Myocyte (in vitro differentiated cells): ENCODE measurements around the gene FOXO6. TPM values are rescaled to one million over a fixed set of nuclear protein-coding genes. Genes with fewer than 3 reads are reported as not detected.
A peak's percentile ranks its signal among the peaks of the same experiment; 100 is the strongest.

Experiments used
- DNase-seq: peaks from one replicate; pipeline ENCODE4 v3.0.0-alpha.2; 2012; ENCODE audit warnings: low read depth
- total RNA-seq: library from RNA; depleted of rRNA; stranded (reverse); fragments of >200 nt; gene quantifications from 2 replicates; pipeline ENCODE4 v1.2.3, GENCODE V29; 2014

FOXO6 gene
- total RNA-seq, 1 donor from 2014 or later, result 16.0 TPM

DNA sequence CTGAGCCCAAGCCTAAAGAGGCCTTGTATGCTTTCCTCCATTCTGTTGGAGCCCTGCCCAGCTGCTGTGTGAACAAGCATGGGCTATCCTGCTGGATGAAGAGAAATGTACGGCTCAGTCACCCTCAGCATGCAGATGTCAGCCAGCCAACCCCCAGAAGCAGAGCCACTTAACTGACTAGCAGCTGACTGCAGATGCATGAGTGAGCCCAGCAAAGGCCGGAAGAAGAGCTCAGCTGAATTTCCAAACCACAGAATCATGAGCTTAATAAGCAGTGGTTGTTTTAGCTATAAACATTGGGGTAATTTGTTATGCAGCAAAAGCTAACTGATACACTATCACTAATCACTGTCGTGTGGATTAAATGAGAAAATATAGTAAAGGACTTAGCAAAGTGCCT is 39.0 kb downstream of the FOXO6 start:
- DNase-seq, result no peak

DNA sequence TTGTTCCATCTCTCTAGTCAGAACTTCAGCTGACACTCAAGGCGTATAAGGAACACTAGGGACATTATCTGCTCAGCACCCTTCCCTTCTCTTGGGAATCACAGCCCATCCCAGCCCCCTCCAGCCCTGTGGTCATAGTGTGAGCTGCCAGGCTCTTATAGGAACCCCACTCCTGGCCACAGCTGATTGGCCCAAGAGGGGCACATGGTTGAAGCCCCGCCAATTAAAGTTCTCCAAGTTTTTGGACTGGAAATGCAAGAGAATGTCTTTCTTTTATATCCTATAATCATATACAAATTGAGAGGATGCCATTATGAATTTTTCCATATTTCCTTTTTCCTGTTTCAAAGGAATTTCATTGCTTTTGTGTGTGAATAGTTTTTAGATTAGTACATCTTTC is 40.7 kb downstream of the FOXO6 start:
- no peak for DNase-seq

DNA sequence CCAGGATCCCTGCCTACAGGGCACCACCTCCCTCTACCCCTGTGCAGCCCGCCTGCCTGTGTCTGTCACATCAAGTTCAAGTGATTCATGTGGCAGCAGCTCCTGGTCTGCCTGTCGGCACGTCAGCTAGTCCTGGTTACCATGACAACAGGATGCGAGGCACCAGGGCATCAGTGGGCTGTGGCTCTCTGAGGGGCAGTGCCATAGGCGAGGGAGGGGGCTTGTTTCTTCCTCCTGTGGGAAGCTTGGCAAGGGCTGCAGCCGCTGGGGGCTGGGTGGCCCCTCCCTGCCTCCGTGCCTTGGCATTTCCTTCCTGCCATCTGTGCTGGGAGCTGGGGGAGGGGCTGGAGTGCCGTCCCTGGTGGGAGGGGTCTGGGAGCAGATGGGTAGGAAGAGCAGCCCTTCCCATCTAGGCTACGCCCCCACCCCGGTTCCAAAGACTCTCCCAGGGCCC is 43.1 kb downstream of the FOXO6 start:
- DNase-seq, result peak; percentile 86

DNA sequence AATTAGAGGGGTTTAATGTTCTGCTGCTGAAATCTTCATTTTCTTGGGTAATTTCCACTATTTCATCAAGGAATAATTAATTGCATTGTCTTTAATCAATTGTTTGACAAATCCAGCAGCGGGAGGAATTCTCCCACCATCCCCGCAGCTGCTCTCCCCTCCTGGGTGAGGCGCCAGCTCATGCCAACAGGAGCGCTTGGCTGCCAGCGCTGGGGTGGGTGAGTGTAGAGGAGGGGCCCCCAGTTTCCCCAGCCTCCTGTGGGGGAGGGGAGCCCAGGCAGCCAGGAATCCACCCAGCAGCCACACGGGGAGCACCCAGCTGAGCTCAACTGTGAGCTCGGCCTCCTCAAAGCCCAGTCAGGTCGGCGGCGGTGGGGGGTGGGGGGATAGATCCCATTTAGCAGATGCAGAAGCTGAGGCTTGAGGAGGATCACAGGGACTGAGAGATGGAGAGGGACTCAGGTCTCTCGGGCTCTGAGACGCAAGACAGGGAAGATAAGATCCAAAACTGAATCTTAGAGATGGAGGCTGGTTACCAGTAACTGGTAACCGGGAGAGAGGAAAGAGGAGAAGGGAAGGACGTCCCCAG is 46.5 kb downstream of the FOXO6 start:
- DNase-seq, result no peak

DNA sequence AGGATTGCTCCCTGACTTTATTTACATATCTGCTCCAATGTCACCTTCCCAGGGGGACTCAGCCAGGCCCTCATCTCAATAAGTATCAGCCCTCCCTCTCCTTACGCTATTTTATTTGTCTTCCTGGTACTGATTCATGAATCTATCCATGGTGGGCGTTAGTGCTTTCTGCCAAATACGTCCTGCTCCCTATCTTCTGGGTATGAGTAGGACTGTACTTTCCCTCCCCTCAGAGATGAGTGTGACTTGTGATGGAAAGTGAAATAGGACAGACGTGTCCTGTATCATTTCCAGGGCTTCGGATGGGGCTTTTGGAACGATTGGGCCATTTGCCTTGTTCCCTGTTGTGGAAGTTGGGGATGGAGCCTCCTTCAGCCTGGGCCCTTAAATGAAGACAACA is 47.5 kb downstream of the FOXO6 start:
- no peak for DNase-seq

DNA sequence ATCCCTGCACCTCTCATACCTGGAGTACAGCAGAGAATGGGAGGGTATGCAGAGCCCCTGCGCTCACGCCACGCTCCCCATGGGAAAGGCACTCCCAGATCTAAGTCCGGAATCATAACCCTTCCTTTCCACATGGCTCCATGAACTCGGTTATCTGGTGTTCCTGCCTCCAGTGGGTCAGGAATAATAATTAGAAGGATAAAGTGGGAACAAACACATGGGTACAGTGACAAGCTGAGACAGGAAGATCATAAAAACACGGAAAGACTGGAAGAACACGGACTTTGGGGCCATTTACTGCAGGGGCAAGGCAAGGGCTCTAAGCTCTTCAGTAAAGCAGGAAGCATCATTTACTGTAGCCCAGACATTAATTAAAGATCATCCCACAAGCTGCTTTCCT is 48.6 kb downstream of the FOXO6 start:
- DNase-seq, result no peak

DNA sequence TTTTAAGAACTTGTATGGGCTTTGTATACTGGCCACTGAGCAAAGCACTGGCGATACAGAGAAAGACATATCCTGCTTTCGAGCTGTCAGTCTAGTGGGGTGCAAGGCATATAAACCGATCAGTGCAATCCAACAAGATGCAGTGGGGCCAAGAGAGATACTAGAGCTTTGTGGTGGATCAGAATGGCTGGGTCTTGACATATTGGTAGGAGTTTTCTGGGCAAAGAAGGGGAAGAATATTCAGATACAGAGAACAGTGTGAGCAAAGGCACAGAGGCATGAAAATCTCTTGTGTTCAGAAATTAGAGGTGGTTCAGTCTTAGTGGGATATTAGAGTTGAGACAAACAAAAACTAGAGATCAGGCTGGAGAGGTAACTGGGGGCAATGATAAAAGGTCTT is 49.2 kb downstream of the FOXO6 start:
- no peak for DNase-seq

DNA sequence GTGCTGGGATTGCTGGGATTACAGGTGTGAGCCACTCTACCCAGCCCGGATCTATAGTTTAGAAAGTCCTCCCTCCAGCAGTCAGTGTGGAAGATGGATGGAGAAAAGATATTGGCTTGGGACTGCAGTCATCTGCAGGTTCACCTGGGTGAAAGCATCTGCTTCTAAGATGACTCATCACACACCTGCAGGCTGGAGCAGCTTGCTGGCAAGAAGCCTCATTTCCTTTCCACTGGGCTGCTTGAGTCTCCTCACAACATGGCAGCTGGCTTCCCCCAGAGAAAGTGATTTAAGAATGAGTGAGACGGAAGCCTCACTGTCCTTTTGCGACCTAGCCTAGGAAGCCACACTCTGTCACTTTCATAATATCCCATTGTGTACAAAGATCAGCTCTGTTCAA is 50.0 kb downstream of the FOXO6 start:
- DNase-seq, result no peak

DNA sequence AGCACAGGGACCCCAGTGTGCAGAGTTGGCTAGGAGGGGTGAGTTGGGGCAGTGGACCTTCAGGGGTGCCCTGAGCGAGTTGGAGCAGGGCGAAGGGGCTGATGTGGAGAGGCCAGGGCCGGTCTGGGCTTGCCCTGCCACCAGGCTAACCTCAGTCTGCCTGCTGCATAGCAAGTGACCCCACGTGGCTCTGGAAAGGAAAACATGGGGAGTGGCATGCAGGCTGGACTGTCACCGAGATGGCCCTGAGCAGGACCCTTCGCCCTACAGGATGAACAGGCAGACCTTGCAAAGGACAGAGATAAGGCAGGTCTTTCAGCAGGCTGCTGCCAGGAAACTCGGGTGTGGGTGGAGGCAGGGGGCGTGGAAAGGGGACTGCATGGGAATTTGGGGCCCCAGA is 51.5 kb downstream of the FOXO6 start:
- no peak for DNase-seq

DNA sequence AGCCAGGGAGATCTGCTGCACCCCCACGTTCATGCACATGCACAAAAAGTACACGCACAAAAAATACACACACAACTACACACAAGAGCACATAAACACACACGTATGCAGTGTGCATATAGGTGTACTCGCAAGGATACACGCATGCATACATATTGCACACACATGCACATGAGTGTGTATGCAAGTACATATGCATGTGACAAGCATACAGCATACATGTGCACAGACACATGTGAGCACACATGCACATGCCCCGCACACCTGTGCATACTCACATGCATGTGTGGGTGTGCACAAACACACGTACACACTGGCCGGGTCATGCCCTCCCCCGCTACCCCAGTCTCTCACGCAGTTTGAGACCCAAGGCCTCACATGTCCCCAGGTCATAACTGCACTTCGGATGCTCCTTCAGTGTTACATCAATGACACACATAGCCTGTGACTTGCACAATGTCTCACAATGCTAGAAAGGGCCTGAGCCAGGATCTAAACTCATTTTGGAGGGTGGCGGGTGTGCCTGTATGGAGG is 52.6 kb downstream of the FOXO6 start:
- no peak for DNase-seq

DNA sequence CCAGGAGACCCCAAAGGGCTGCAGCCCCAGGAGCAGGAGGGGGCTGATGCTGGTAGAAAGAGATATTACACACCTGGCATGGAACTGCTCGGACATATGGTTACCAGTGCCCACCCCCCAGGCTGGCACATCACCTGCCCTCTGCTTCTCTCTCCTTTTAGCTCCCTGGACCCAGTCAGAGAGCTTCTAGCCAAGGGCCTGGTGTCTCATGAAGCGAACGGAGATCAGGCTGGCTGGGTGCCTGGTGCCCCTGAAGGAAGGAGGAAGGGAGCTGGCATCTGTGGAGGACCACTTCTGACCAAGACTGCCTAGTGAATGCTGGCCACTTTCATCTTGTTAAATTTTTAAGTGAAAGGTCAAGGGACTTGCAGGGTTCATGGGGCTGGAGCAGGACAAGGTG is 53.1 kb downstream of the FOXO6 start:
- no peak for DNase-seq

DNA sequence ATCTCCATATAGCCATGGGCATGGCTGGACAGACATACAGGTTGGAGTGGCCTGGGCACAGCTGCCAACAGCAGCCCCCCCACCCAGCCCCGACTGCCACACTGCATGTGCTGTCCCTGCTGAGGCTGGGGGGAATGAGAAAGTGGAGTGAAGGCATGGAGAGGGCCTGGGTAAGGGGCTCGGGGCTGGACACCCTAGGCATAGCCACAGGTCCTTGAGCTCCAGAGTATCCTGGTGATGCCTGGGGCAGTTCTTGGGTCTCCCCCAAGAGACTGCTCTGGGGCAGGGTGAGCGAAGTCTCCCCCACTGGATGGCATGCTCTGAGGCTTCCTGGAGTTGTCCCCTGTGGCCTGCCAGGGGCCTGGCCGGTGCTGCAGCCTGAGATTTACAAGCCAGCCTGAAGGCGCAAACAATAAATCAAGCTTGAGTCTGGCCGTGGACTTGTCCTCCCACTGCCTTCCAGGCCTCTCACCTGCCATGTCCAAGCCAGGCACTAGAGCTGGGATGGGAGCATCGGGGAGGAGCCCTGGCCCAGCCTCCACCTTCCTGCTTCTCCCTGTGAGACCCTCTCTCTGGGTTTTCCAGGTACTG is 53.6 kb downstream of the FOXO6 start:
- DNase-seq, result no peak

DNA sequence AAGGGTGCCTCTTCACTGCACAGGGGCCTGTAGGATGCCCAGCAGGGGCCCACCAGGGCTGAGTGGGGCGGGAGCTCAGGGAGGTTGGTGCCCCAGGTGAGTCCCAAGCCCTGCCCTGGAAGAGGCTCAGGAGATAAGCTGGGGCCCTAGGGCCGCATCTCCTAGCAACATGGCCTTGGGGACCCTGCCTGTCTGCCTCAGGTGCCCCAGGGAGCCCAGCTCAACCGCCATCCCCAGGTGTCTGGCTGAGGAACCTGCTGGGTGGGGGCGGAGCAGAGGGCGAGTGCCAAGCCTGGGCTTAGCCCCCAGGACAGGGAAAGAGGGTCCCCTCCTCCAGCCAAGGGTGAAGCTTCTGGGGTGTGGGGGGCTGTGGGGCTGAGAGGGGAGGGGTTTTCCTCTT is 54.8 kb downstream of the FOXO6 start:
- DNase-seq, result no peak

DNA sequence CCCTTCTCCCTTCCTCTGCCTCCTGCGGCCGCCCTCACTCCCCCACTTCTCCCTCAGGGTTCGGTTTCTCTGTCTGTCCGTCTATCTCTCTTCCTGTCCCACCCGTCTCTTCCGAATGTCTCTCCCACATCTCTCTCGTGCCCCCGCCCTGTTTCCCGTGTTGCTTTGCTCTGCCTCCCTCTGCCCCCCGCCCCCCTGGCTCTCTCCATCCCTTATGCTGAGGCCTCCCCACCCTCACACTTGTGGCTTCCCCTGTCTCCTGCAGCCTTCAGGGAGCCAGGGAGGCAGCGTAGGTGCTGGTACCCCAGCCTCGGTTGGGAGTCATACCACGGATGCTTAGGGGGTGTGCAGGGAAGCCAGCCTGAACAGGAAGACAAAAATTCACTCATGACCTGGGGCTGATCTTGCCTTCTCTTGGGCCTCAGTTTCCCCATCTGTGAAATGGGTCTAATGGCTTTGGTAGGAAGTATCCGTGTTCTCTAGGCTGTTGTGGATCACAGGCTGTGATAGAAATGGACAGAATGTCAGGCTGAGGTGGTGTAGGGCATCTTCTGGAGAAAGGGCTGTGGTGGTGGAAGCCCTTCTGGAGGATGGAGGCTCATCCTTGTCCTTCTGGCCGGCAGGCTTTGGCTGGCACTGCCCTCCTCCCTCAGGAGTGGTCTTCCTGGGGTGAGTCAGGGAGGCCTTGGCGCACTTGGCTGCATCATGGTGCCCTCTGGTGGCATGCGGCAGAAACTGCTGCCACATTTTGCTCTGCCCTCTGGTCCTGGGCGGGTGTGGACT is 55.5 kb downstream of the FOXO6 start:
- DNase-seq, result peak; percentile 88

DNA sequence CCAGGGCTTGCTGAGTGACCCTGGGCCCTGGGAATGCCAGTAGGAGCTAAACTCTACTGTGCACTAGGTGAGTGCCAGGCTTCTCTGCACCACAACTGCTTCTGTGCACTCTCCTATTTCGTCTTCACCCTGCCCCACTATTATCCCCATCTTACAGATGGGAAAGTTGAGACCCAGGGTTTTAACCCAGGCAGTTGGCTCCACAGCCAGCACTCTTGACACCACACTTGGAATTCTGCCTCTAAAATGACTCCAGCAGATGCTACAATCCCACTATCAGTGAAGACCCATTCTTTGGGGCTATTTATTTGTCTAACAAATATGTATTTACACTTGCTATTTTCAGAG is 56.1 kb downstream of the FOXO6 start:
- no peak for DNase-seq

DNA sequence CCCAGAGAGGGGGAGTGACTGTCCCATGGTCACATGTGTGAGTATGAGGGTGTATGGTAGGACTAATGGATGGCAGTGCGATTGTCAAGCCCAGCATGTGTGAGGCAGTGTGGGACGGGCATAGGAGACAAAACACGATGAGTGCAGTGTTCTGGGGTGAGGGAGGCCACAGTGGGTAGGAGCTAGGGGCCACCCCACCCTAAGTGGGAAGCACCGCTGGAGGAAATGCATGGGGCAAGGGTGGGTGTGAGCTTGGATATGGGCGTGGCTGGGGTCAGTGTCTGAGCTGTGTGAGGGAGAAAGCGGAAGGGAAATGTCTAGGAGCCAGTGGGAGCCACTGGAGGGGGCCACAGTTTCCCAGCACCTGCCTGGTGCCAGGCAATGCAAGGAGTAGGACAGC is 56.5 kb downstream of the FOXO6 start:
- DNase-seq, result no peak

DNA sequence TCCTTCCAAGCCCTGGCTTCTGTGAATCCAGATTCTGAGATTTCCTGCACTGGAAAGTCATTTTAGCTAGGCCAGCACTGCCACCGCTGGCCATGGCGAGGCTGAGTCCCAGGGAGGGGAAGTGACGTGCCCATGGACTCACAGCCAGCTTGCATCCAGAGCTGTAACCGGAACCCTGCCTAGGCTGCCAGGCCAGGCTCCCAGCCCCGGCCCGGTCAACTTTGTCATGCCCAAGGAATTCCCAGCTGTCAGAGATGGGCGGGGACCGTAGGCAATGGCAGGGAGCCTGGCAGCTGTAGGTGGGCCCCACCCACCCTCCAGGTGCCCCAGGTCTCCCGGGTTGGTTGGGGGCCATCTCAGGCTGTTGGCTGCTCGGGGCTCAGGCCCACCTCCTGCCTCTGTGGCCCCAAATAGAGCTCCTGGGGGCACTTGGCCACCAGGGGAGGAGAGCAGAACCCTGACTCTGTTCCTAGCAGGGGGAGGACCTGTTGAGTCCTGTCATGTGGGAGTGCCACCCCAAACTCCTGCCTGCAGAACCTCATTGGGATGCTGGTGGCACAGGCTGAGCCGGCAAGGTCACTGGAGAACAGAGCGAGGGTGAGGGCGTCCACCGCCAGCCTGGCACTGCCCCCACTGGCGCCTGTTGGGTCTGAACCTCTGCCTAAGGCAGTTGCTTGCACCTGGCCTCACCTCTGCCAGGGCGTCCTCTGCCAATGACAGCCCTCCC is 57.8 kb downstream of the FOXO6 start:
- DNase-seq, result peak; percentile 98

DNA sequence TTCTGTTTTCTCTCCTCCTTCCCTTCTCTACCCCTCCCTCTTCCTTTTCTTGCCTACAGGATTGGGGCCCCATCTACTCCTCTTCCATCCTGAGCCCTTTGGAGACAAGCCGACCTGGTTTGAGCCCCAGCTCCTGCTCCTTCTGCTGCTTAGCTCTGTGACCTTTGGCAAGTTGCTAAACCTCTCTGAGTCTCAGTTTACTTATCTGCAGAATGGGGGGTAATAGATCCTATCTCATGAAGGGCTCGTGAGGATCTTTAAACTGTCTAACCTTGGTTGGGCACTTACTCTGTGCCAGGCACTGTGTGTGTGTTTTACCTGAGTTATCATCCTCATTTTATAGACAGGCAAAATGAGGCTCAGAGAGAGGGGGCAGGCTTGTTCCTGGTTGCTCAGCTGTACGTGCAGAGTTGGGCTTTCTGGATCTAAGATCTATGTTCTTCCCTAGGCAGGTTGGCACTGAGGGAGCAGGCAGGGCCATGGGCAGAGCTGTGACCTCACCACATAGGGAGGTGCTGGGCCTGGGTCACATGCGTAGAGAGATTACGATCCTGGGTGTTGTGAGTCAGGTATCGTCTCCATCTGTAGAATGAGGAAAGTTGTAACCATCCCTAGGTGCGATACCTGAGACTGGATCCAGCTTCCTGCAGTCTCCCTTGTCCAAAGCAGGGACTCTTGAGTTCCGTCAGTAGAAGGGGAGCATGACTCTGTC is 58.5 kb downstream of the FOXO6 start:
- no peak for DNase-seq

DNA sequence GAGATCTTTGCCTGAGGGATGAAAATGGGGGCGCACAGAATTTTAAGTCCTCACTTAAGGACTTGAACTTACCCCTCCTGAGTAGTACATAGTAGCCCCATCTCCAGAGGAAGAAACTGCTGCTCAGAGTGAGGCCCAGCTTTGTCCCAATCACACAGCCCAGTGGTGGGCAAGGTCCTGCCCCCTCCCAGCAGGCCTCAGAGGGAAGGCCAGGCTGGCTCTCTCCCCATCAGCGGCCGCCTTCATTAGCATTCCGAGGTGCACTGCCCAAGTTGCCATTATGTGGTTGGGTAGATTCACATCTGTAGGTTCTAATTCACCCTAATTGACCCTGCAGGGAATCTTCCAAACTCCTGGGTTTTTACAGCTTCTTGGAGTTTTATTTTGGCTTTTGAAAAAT is 59.1 kb downstream of the FOXO6 start:
- no peak for DNase-seq

DNA sequence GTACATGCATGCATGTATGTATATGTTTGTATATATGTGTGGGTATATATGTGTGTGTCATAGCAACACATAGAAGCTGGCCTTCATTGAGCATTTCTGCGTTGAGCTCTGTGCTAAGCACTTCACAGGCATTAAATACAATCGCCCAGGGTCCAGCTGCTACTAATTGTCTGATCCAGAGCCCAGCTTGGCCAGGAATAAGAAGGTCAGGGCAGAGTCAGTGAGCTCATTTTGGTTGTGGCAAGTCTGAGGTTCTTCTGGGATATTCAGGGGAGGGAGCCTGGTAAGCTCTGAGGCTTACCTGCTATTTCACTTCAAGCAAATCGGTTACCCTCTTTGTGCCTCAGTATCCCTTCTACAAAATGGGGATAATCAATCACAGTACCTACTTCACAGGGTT is 59.6 kb downstream of the FOXO6 start:
- DNase-seq, result peak; percentile 87

DNA sequence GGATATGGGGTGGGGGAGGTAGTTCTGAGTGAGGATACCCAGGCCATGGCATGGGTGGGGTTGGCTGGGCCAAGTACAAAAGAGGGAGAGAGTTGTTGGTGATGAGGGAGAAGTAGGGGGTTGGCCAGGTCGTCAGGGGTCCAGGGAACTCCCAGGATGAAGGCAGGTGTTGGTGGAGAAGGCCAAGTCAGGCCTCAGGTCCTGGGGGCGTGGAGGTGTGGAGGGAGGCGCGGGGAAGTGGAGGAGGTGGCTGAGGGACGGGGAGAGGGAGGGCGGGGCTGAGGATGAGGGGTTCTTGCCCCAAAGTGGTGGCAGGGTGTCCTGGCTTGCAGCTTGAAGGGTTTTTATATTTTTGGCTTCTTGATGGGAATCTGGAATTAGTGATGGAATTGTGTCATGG is 61.1 kb downstream of the FOXO6 start:
- DNase-seq, result no peak
